Measurements from ENCODE around the gene CSNK1G2.

Gene CSNK1G2

GRCh38 chr19:1980091-1980808 is 39.3 kb downstream of the CSNK1G2 start:
- TF ChIP-seq CTCF (IDR thresholded peaks at IDR 0.05), result no peak

GRCh38 chr19:1980809-1981181 is 39.8 kb downstream of the CSNK1G2 start:
- TF ChIP-seq CTCF (IDR thresholded peaks at IDR 0.05), result no peak

GRCh38 chr19:1981253-1981652 is 40.3 kb downstream of the CSNK1G2 start:
- no peak for TF ChIP-seq CTCF (IDR thresholded peaks at IDR 0.05)

GRCh38 chr19:1984357-1984756 is 43.4 kb downstream of the CSNK1G2 start:
- TF ChIP-seq CTCF (IDR thresholded peaks at IDR 0.05), result no peak

- no peak for TF ChIP-seq CTCF (IDR thresholded peaks at IDR 0.05)
Observed at GRCh38 chr19:1985588-1986356, 44.8 kb downstream of the CSNK1G2 start.

GRCh38 chr19:1986357-1987162 is 45.6 kb downstream of the CSNK1G2 start:
- TF ChIP-seq CTCF (IDR thresholded peaks at IDR 0.05), result no peak

All from LNCAP (cell line).